Heart left ventricle (tissue), 16 donors: ENCODE measurements around the gene OR1S1. TPM values are rescaled to one million over a fixed set of nuclear protein-coding genes. Genes with fewer than 3 reads are reported as not detected.
A peak's percentile ranks its signal among the peaks of the same experiment; 100 is the strongest.

ENCODE experiments used
- ATAC-seq, 4 donors: fragments of 200-7000 bp; cut with Tn5 transposase; one replicate each; pipeline ENCODE4 v1.9.1; 2020 to 2022; ENCODE audit warnings: moderate library complexity in 4 of 4, mild to moderate bottlenecking in 3 of 4, moderate number of reproducible peaks in 1 of 4
- DNase-seq, 5 donors: peaks; one replicate each; pipeline ENCODE4 v3.0.0-alpha.2; 2020
- H3K27ac ChIP-seq, 12 donors: fragments of 200-600 bp; sonication (generic) in 4 of 12; one replicate each; pipeline versions ENCODE4 v1.5.0 to v1.8.0; 2016 to 2022; ENCODE audit warnings: mild to moderate bottlenecking in 2 of 12
- H3K27me3 ChIP-seq, 9 donors: fragments of 200-600 bp; sonication (generic) in 2 of 9; one replicate each; pipeline versions ENCODE4 v1.5.1 to v1.8.0; 2016 to 2022; ENCODE audit warnings: mild to moderate bottlenecking in 3 of 9
- H3K36me3 ChIP-seq, 9 donors: fragments of 200-600 bp; sonication (generic) in 2 of 9; one replicate each; pipeline versions ENCODE4 v1.5.0 to v1.8.0; 2018 to 2022; ENCODE audit warnings: mild to moderate bottlenecking in 2 of 9
- H3K4me1 ChIP-seq, 12 donors: fragments of 200-600 bp; sonication (generic) in 4 of 12; one replicate each; pipeline versions ENCODE4 v1.5.0 to v1.8.0; 2016 to 2022; ENCODE audit warnings: mild to moderate bottlenecking in 3 of 12
- H3K4me3 ChIP-seq, 12 donors: fragments of 200-600 bp; sonication (generic) in 4 of 12; one replicate each; pipeline versions ENCODE4 v1.5.0 to v1.8.0; 2017 to 2022; ENCODE audit warnings: mild to moderate bottlenecking in 9 of 12, moderate library complexity in 4 of 12
- H3K9me3 ChIP-seq, 12 donors: fragments of 200-600 bp; sonication (generic) in 4 of 12; one replicate each; pipeline versions ENCODE4 v1.5.0 to v1.8.0; 2016 to 2022; ENCODE audit warnings: mild to moderate bottlenecking in 1 of 12
- POLR2A ChIP-seq, 2 donors: fragments of 450-650 bp; IDR thresholded peaks; one replicate each; pipeline ENCODE4 v1.6.1; 2017; ENCODE audit warnings: antibody characterized with exemption in 2 of 2, mild to moderate bottlenecking in 2 of 2, moderate library complexity in 2 of 2
- WGBS, 4 donors: extraction: QIAGEN DNeasy Blood & Tissue Kit in 2 of 4; methylation state at CpG; one replicate each; pipeline versions ENCODE4 v1.1.5 to v1.1.7; 2013 to 2018; 5-methylcytosine and 5-hydroxymethylcytosine counted together
- intact Hi-C, 10 donors: fragments of 100-400 bp; cut with DNase I; formaldehyde crosslinking; loops; one replicate each; pipeline versions ENCODE4 v1.11.1 to v1.14.2; 2022
- polyA plus RNA-seq, 2 donors: library from polyadenylated mRNA; stranded (reverse); fragments of 200-250 nt; gene quantifications; one replicate each; pipeline ENCODE4 v1.2.3, GENCODE V29; 2013
- total RNA-seq, 9 donors: library from RNA; depleted of rRNA in 2 of 9; stranded (reverse); fragments of >200 nt in 2 of 9; fragmentation: NEBNext Ultra II Directional in 3 of 9; extraction: Animal tissue kit (Norgen Biotek cat#: 25700) in 3 of 9; gene quantifications; one replicate each; pipeline versions ENCODE4 v1.1.0 to v1.2.4, GENCODE V29; 2016 to 2023
- TF ChIP-seq, protein P1 (sequence below), 12 donors: fragments of 200-600 bp; sonication (generic) in 4 of 12; IDR thresholded peaks; one replicate each; pipeline versions ENCODE4 v1.5.0 to v1.8.0; 2018 to 2022; ENCODE audit warnings: antibody characterized with exemption in 12 of 12, mild to moderate bottlenecking in 5 of 12
- donor health status: ischemic (EF 13 %, LVEDD 7.1; RV severe dilation, severe dysfunction).
- donor health status: healthy with polysubstance abuse.
- donor health status: DM: no; HTN: yes; CAD: no.
- donor health status: DM: no; HTN: no; CAD: no.
- donor health status: ischemic (EF 25% LVEDD 6.9; RV normal size, moderate dysfunction).
- donor health status: ischemic (EF 25% LVEDD 5.7; RV mildly dilated, moderate dysfunction).
- donor health status: healthy.
- donor health status: DM: yes; HTN: yes; CAD: no.
- donor health status: ischemic (EF 35%, LVEDD 5.7; RV mildly dilated, moderate dysfunction).
- donor health status: nonischemic (EF 11% LVEDD 7.7; RV severe dilation, severe dysfunction).
- donor health status: DM: yes; HTN: yes; CAD: no.
- donor health status: PGD.
- donor health status: ischemic (EF 29% LVEDD 5.4; RV normal size, mild dysfunction).
- donor health status: nonischemic (EF 23%, LVEDD 6.1; RV moderate dilation, normal function).

The OR1S1 gene
- total and polyA plus RNA-seq, 11 donors: not detected

DNA sequence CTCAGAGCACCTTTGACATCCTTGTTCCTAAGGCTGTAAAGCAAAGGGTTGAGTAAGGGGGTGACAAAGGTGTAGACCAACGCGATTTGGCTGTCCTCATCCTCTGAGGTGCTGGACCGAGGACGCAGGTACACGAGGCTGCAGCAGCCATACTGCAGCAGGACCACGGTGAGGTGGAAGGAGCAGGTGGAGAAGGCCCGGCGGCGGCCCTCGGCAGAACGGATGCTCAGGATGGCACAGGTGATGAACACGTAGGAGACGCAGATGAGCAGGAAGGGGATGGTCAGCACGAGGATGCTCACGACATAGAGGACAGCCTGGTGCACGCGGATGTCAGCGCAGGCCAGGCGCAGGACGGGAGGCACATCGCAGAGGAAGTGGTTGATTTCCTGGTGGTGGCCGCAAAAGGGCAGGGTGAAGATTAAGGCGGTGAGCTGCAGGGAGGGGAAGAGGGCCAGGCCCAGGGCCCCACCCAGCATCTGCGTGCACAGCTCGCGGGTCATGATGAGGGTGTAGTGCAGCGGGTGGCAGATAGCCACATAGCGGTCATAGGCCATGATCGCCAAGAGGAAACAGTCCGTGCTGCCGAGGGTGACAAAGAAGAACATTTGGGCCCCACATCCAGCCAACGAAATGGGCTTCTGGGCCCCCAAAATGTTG is 15.6 kb downstream of the OR1S1 start:
- 91 to 94% (median 92%) methylated on average over 32 of the region's 32 CpGs for WGBS, 4 donors
- intact Hi-C loops: no loop called here
- DNase-seq (peak in 2 of 5 donors; percentile 15 to 51), ATAC-seq (peak in 1 of 4 donors; percentile 31)
- Histone ChIP-seq H3K27me3 (no peaks in the 10 kb centered on the region), H3K9me3 (no peaks in the 10 kb centered on the region), H3K27ac (no peak overlapping the region), H3K36me3 (no peaks in the 10 kb centered on the region), H3K4me3 (no peak overlapping the region), H3K4me1 (peaks cover 0 to 5% (median 0%) of the 10 kb centered on the region in 12 donors)
- TF ChIP-seq POLR2A (IDR thresholded peaks at IDR 0.05): no peak

DNA sequence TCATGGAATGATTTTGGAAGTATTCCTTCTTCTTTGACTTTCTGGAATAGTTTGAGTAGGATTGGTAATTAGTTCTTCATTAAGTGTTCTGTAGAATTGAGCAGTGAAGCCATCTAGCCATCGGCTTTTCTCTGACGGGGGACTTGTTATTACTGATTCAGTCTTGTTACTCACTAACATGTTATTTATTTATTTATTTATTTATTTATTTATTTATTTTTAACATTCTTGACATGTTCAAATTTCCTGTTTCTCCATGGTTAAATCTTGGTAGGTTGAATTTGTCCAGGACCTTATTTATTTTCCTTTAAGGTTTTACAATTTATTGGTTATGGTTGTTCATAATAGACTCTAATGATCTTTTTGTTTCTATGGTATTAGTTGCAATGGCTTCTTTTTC is 31.4 kb downstream of the OR1S1 start:
- WGBS, 4 donors: 93 to 97% (median 95%) methylated on average over 2 of the region's 2 CpGs
- no peak for ATAC-seq

DNA sequence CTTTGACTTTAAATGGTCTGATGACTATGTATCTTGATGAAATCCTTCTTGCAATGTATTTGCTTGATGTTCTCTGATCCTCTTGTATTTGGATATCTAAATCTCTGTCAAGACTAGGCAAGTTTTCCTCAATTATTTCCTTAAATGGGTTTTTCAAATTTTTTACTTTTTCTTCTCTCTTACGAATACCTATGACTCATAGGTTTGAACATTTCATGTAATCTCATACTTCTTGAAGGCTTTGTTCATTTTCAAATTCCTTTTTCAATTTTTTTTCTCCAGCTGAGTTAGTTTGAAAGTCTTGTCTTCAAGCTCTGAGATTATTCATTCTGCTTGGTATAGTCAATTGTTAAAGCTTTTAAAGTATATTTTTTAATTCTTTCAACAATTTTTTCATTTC is 42.4 kb downstream of the OR1S1 start:
- Histone ChIP-seq H3K27me3 (no peaks in the 10 kb centered on the region), H3K36me3 (no peaks in the 10 kb centered on the region), H3K4me1 (no peaks in the 10 kb centered on the region), H3K27ac (no peak overlapping the region), H3K4me3 (no peak overlapping the region), H3K9me3 (peaks cover 0 to 47% (median 9%) of the 10 kb centered on the region in 12 donors)
- TF ChIP-seq POLR2A (IDR thresholded peaks at IDR 0.05): no peak
- DNase-seq (no peak), ATAC-seq (no peak)
- 73 to 81% (median 78%) methylated on average over 1 of the region's 1 CpG for WGBS, 4 donors
- intact Hi-C loops: no loop called here

More for the DNA sequence above, 31.4 kb downstream of the OR1S1 start:
- no peak for DNase-seq
- Histone ChIP-seq H3K27ac (no peak overlapping the region), H3K4me3 (no peak overlapping the region), H3K9me3 (peaks cover 0 to 26% (median 6%) of the 10 kb centered on the region in 12 donors), H3K36me3 (no peaks in the 10 kb centered on the region), H3K27me3 (no peaks in the 10 kb centered on the region), H3K4me1 (no peaks in the 10 kb centered on the region)
- intact Hi-C loops: no loop called here
- no peak for TF ChIP-seq POLR2A (IDR thresholded peaks at IDR 0.05)
- TF ChIP-seq, protein P1, sequence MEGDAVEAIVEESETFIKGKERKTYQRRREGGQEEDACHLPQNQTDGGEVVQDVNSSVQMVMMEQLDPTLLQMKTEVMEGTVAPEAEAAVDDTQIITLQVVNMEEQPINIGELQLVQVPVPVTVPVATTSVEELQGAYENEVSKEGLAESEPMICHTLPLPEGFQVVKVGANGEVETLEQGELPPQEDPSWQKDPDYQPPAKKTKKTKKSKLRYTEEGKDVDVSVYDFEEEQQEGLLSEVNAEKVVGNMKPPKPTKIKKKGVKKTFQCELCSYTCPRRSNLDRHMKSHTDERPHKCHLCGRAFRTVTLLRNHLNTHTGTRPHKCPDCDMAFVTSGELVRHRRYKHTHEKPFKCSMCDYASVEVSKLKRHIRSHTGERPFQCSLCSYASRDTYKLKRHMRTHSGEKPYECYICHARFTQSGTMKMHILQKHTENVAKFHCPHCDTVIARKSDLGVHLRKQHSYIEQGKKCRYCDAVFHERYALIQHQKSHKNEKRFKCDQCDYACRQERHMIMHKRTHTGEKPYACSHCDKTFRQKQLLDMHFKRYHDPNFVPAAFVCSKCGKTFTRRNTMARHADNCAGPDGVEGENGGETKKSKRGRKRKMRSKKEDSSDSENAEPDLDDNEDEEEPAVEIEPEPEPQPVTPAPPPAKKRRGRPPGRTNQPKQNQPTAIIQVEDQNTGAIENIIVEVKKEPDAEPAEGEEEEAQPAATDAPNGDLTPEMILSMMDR (IDR thresholded peaks at IDR 0.05): no peak

DNA sequence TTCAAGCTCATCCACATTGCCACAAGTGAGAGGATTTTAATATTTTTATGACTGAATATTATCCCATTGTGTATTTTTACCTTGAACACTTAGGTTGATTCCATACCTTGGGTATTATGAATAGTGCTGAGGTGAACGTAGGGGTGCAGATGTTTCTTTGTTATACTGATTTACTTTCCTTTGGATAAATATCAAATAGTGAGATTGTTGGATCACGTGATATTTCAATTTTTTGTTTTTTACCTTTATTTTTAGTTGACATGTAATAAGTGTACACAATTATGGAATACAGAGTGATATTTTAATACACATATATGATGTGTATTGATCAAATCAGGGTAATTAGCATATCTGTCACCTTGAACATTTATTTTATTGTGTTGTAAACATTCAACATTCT is 47.5 kb downstream of the OR1S1 start:
- no peak for ATAC-seq
- H3K4me1 ChIP-seq: no peaks in the 10 kb centered on the region
- H3K27me3 ChIP-seq: no peaks in the 10 kb centered on the region
- peaks cover 0 to 19% (median 0%) of the 10 kb centered on the region in 12 donors for H3K9me3 ChIP-seq
- TF ChIP-seq, protein P1 (IDR thresholded peaks at IDR 0.05): no peak
- no peak for TF ChIP-seq POLR2A (IDR thresholded peaks at IDR 0.05)
- intact Hi-C loops: no loop called here
- no peak for DNase-seq
- 72 to 78% (median 77%) methylated on average over 2 of the region's 2 CpGs for WGBS, 4 donors
- no peaks in the 10 kb centered on the region for H3K36me3 ChIP-seq
- no peak overlapping the region for H3K4me3 ChIP-seq
- no peak overlapping the region for H3K27ac ChIP-seq

Other genes with a start within 250 kb of the OR1S1 start
- gene OR9Q1, start 188.8 kb upstream of the OR1S1 start, total RNA-seq: not detected
- not detected for gene OR9Q1, start 188.8 kb upstream of the OR1S1 start, polyA plus RNA-seq
- gene OR6Q1, start 181.8 kb upstream of the OR1S1 start, total RNA-seq: not detected
- gene OR6Q1, start 181.8 kb upstream of the OR1S1 start, polyA plus RNA-seq: not detected
- not detected for gene OR9I1, start 87.2 kb upstream of the OR1S1 start, total RNA-seq
- not detected for gene OR9I1, start 87.2 kb upstream of the OR1S1 start, polyA plus RNA-seq
- not detected for gene OR9Q2, start 23.6 kb upstream of the OR1S1 start, total RNA-seq
- gene OR9Q2, start 23.6 kb upstream of the OR1S1 start, polyA plus RNA-seq: not detected
- gene OR1S2, start 8.6 kb upstream of the OR1S1 start, total RNA-seq: not detected
- gene OR1S2, start 8.6 kb upstream of the OR1S1 start, polyA plus RNA-seq: not detected
- gene OR10Q1, start 16.2 kb downstream of the OR1S1 start, total RNA-seq: not detected
- not detected for gene OR10Q1, start 16.2 kb downstream of the OR1S1 start, polyA plus RNA-seq
- not detected for gene OR10W1, start 55.5 kb downstream of the OR1S1 start, total RNA-seq
- not detected for gene OR10W1, start 55.5 kb downstream of the OR1S1 start, polyA plus RNA-seq
- gene OR5B17, start 146.3 kb downstream of the OR1S1 start, total RNA-seq: not detected
- gene OR5B17, start 146.3 kb downstream of the OR1S1 start, polyA plus RNA-seq: not detected
- not detected for gene OR5B3, start 194.2 kb downstream of the OR1S1 start, total RNA-seq
- not detected for gene OR5B3, start 194.2 kb downstream of the OR1S1 start, polyA plus RNA-seq
- gene OR5B2, start 215.4 kb downstream of the OR1S1 start, total RNA-seq: not detected
- not detected for gene OR5B2, start 215.4 kb downstream of the OR1S1 start, polyA plus RNA-seq
- not detected for gene OR5B12, start 229.5 kb downstream of the OR1S1 start, total RNA-seq
- gene OR5B12, start 229.5 kb downstream of the OR1S1 start, polyA plus RNA-seq: not detected